HepG2 (cell line): ENCODE measurements around the gene ZWILCH. TPM values are rescaled to one million over a fixed set of nuclear protein-coding genes. Genes with fewer than 3 reads are reported as not detected.
A peak's percentile ranks its signal among the peaks of the same experiment; 100 is the strongest.

Source experiments
- ATAC-seq: fragments of 200-7000 bp; cut with Tn5 transposase; 3 replicates; pipeline ENCODE4 v1.9.1; 2020; ENCODE audit warnings: mild to moderate bottlenecking, moderate library complexity
- BruUV-seq: library from RNA; stranded (reverse); fragments of 400-500 nt; replicated peaks from 2 replicates; lab custom pipeline; 2021; lab: Mats Ljungman, UMichigan
- CTCF ChIA-PET: fragments of 300-600 bp; formaldehyde crosslinking; extraction: SDS; loops from one replicate; lab custom pipeline; 2021; ENCODE audit warnings: low total read pairs, inconsistent platforms, low intra/inter-chr PET ratio; lab: Yijun Ruan, JAX
- POLR2A ChIA-PET: fragments of 350-600 bp; sonication (Branson Sonifier 250); formaldehyde crosslinking; loops from one replicate; lab custom pipeline; 2020; ENCODE audit warnings: antibody characterized with exemption, inconsistent platforms; lab: Yijun Ruan, JAX
- DNase-seq: peaks from one replicate; pipeline ENCODE4 v3.0.0-alpha.2; 2015; ENCODE audit warnings: low spot score
- FAIRE-seq: peaks from 3 replicates; lab custom pipeline; 2011; peaks lifted over from hg19 to GRCh38; lab: Jason Lieb, UNC
- H2AFZ ChIP-seq: one replicate; pipeline ENCODE4 v1.6.1; 2011; ENCODE audit warnings: low read length, inconsistent platforms
- H3K27ac ChIP-seq: fragments of 300-600 bp; 3 replicates; pipeline ENCODE4 v1.8.0; 2011; ENCODE audit warnings: mixed run types, mild to moderate bottlenecking, mixed read lengths, low read length, inconsistent platforms; ENCODE audit not compliant: insufficient read depth; ENCODE audit errors: extremely low read length
- H3K27me3 ChIP-seq, 2 experiments: fragments of 200-600 bp in 1 of 2; 2 replicates in 1 of 2; 3 replicates in 1 of 2; pipeline versions ENCODE4 v1.6.0 to v1.8.0; 2011; ENCODE audit warnings: low read length in 2 of 2, mild to moderate bottlenecking in 2 of 2, moderate library complexity in 2 of 2, inconsistent platforms in 1 of 2; ENCODE audit not compliant: insufficient read depth in 2 of 2, control insufficient read depth in 1 of 2
- H3K36me3 ChIP-seq, 2 experiments: fragments of 200-600 bp in 1 of 2; replicated peaks in 1 of 2; 2 replicates in 1 of 2; 3 replicates in 1 of 2; pipeline versions ENCODE4 v1.5.1 to v1.8.0; 2011; ENCODE audit warnings: low read length in 2 of 2, inconsistent platforms in 1 of 2; ENCODE audit not compliant: insufficient read depth in 2 of 2, control insufficient read depth in 1 of 2
- H3K4me1 ChIP-seq: 2 replicates; pipeline ENCODE4 v1.5.1; 2012; ENCODE audit warnings: low read length, inconsistent platforms; ENCODE audit not compliant: insufficient read depth
- H3K4me2 ChIP-seq: 2 replicates; pipeline ENCODE4 v1.6.0; 2011; ENCODE audit warnings: low read depth, low read length, inconsistent platforms
- H3K4me3 ChIP-seq, 3 experiments: fragments of 200-600 bp in 1 of 3; sonication (generic), shearing (Covaris generic) in 1 of 3; replicated peaks in 1 of 3; 2 replicates each; pipeline ENCODE4 v1.5.1; 2011 to 2016; ENCODE audit warnings: low read length in 3 of 3, inconsistent platforms in 2 of 3, low read depth in 2 of 3, mild to moderate bottlenecking in 2 of 3, control low read depth in 1 of 3, mixed read lengths in 1 of 3; ENCODE audit not compliant: insufficient read depth in 1 of 3
- H3K79me2 ChIP-seq: one replicate; pipeline ENCODE4 v1.6.1; 2011; ENCODE audit warnings: low read length, inconsistent platforms; ENCODE audit not compliant: insufficient read depth
- H3K9ac ChIP-seq: 2 replicates; pipeline ENCODE4 v1.6.0; 2011; ENCODE audit warnings: mild to moderate bottlenecking, low read depth, low read length, inconsistent platforms; ENCODE audit not compliant: insufficient read depth
- H3K9me3 ChIP-seq: 2 replicates; pipeline ENCODE4 v1.5.1; 2012; ENCODE audit warnings: mild to moderate bottlenecking, low read length
- H4K20me1 ChIP-seq: 2 replicates; pipeline ENCODE4 v1.6.0; 2011; ENCODE audit warnings: inconsistent platforms, mild to moderate bottlenecking, low read length, moderate library complexity; ENCODE audit not compliant: insufficient read depth
- CCDC6 ChIP-seq: sonication (generic); formaldehyde crosslinking; IDR thresholded peaks from 2 replicates; pipeline ENCODE4 v1.8.1; 2022; ENCODE audit warnings: mild to moderate bottlenecking, missing genetic modification reagents, moderate library complexity
- FOSL1 ChIP-seq: sonication (generic); formaldehyde crosslinking; IDR thresholded peaks from 2 replicates; pipeline ENCODE4 v1.9.0; 2021; ENCODE audit warnings: missing genetic modification reagents, borderline replicate concordance
- FOXC1 ChIP-seq: sonication (generic); formaldehyde crosslinking; IDR thresholded peaks from 2 replicates; pipeline ENCODE4 v1.8.0; 2022; ENCODE audit warnings: mild to moderate bottlenecking, missing genetic modification reagents, borderline replicate concordance
- HNF4A ChIP-seq: sonication (generic); formaldehyde crosslinking; IDR thresholded peaks from 2 replicates; pipeline ENCODE4 v1.4.0; 2020; ENCODE audit warnings: missing genetic modification reagents
- RARG ChIP-seq: sonication (generic); formaldehyde crosslinking; IDR thresholded peaks from 2 replicates; pipeline ENCODE4 v1.4.0; 2020; ENCODE audit warnings: low read depth, mild to moderate bottlenecking, missing genetic modification reagents
- ZFX ChIP-seq: sonication (generic); formaldehyde crosslinking; IDR thresholded peaks from 2 replicates; pipeline ENCODE4 v1.4.0; 2020; ENCODE audit warnings: mild to moderate bottlenecking, low read depth, missing genetic modification reagents, moderate library complexity
- ZNF773 ChIP-seq: sonication (generic); formaldehyde crosslinking; IDR thresholded peaks from 2 replicates; pipeline ENCODE4 v1.4.0; 2020; ENCODE audit warnings: missing genetic modification reagents, borderline replicate concordance
- ZNF816 ChIP-seq: sonication (generic); formaldehyde crosslinking; IDR thresholded peaks from 2 replicates; pipeline ENCODE4 v1.8.0; 2022; ENCODE audit warnings: missing genetic modification reagents, mild to moderate bottlenecking, borderline replicate concordance
- WGBS: methylation state at CpG from one replicate; pipeline ENCODE4 v1.1.6; 2017; ENCODE audit warnings: low lambda C conversion rate; 5-methylcytosine and 5-hydroxymethylcytosine counted together
- in situ Hi-C: cut with HindIII; loops from 2 replicates; pipeline ENCODE4 v1.10.0; 2017; ENCODE audit warnings: low pct_unique_long_range_greater_than_20kb; ENCODE audit not compliant: extremely low pct_ligation_motif_present
- intact Hi-C: fragments of 100-400 bp; cut with micrococcal nuclease; formaldehyde crosslinking; loops from one replicate; pipeline ENCODE4 v1.10.0; 2022; ENCODE audit not compliant: unreplicated experiment
- polyA plus RNA-seq, 8 experiments: library from polyadenylated mRNA; depleted of rRNA in 3 of 8; stranded (reverse) in 7 of 8; unstranded in 1 of 8; fragments of >200 nt; fragmentation: Illumina TruSeq in 4 of 8; extraction: Trizol in 4 of 8; gene quantifications; 2 replicates each; pipeline versions ENCODE4 v1.2.1 to v1.2.3, GENCODE V29; 2011 to 2016; ENCODE audit warnings: low read depth in 4 of 8, missing spikeins in 1 of 8, mixed read lengths in 1 of 8; ENCODE audit not compliant: insufficient read depth in 1 of 8
- total RNA-seq, 5 experiments: library from RNA; depleted of rRNA; stranded (reverse); fragments of >200 nt; fragmentation: Illumina TruSeq; extraction: Trizol; gene quantifications; 2 replicates each; pipeline ENCODE4 v1.2.3, GENCODE V29; 2016; ENCODE audit warnings: low read depth in 1 of 5
- TF ChIP-seq, protein P1 (sequence below): sonication (generic); formaldehyde crosslinking; IDR thresholded peaks from 2 replicates; pipeline ENCODE4 v1.5.0; 2020; ENCODE audit warnings: missing genetic modification reagents
- TF ChIP-seq, protein P2 (sequence below): sonication (generic); formaldehyde crosslinking; IDR thresholded peaks from 2 replicates; pipeline ENCODE4 v1.4.0; 2020; ENCODE audit warnings: missing genetic modification reagents

Gene ZWILCH
- total and polyA plus RNA-seq, 2 of the 13 experiments (the other 11 are each of a cell fraction or from before 2014, with no cell fraction given) = 9.5 to 27.8 TPM

DNA sequence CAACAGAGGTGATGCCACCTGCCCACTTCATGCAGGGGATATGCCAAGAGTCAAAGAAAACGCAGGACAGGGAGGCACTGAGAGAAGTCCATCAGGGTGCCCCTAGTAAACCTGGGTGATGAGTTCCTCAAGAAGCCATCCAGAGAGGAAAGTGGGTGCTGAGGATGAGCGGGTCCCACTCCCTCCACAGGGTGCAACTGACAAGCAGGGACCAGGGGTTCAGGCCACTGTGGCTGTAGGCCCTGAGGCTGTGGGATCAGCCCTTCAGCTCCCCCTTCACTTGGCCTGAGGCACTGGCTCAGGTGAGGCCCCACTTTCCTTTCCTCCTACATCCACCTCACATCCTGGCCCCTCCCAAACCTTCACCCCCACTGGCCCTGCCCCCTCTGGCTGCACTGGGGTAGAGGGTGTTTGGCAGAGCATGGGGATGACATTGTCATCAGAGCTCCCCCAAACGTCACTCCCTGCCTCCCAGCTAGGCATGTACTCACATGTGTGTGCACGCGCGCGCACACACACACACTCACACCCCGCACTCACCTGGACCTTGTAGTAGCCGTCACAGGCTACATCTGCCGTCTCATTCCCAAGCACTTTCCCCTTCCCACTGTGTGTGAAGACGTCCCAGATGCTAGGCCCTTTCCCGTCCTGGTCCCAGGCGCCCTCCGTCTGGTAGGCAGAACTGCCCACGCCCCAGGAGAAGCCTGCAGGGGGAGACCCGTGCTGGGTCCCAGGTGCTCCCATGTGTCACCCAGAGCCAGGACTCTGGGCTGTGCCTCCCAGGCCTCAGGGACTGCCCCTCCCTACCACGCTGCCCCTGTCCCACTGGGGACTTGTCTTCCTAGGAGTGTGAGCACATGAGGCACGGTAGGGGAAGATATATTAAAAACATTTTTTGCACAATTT lies 59.3 kb downstream of the ZWILCH start:
- in situ Hi-C loops = no loop called here

More for the DNA sequence above, 59.3 kb downstream of the ZWILCH start:
- Histone ChIP-seq H3K36me3 (no peaks in the 10 kb centered on the region), H3K4me2 (no peak overlapping the region), H3K4me1 (peaks cover 31% of the 10 kb centered on the region), H3K27me3 (no peaks in the 10 kb centered on the region), H4K20me1 (no peaks in the 10 kb centered on the region), H3K79me2 (no peaks in the 10 kb centered on the region), H3K4me3 (peak overlapping the region in 1 of 3 experiments; percentile 70; a peak in 1 of 6 replicates), H3K9ac (no peak overlapping the region)
- WGBS = 63% methylated on average over 18 of the region's 18 CpGs
- no peak for FAIRE-seq
- intact Hi-C loops = loop anchor here (5.0 kb wide), 1 partner anchor 57 kb away; the partner anchor contains the start of gene ZWILCH
- TF ChIP-seq, protein P1, sequence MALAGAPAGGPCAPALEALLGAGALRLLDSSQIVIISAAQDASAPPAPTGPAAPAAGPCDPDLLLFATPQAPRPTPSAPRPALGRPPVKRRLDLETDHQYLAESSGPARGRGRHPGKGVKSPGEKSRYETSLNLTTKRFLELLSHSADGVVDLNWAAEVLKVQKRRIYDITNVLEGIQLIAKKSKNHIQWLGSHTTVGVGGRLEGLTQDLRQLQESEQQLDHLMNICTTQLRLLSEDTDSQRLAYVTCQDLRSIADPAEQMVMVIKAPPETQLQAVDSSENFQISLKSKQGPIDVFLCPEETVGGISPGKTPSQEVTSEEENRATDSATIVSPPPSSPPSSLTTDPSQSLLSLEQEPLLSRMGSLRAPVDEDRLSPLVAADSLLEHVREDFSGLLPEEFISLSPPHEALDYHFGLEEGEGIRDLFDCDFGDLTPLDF (CRISPR knock-in tag) = no peak
- TF ChIP-seq FOSL1 (CRISPR knock-in tag) (no peak), ZFX (CRISPR knock-in tag) (no peak), CCDC6 (CRISPR knock-in tag) (no peak), ZNF773 (CRISPR knock-in tag) (no peak), HNF4A (CRISPR knock-in tag) (no peak), RARG (no peak), FOXC1 (CRISPR knock-in tag) (no peak), ZNF816 (no peak)
- TF ChIP-seq, protein P2, sequence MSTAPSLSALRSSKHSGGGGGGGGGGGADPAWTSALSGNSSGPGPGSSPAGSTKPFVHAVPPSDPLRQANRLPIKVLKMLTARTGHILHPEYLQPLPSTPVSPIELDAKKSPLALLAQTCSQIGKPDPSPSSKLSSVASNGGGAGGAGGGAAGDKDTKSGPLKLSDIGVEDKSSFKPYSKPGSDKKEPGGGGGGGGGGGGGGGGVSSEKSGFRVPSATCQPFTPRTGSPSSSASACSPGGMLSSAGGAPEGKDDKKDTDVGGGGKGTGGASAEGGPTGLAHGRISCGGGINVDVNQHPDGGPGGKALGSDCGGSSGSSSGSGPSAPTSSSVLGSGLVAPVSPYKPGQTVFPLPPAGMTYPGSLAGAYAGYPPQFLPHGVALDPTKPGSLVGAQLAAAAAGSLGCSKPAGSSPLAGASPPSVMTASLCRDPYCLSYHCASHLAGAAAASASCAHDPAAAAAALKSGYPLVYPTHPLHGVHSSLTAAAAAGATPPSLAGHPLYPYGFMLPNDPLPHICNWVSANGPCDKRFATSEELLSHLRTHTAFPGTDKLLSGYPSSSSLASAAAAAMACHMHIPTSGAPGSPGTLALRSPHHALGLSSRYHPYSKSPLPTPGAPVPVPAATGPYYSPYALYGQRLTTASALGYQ (CRISPR knock-in tag) = no peak
- TF ChIP-seq, all 625 proteins: peak for 0
- H3K27ac ChIP-seq = no peak overlapping the region
- ATAC-seq (peak; percentile 30), DNase-seq (no peak)
- POLR2A ChIA-PET = no interaction called here
- no TSS peak for BruUV-seq
- CTCF ChIA-PET = no interaction called here
- H3K9me3 ChIP-seq = no peaks in the 10 kb centered on the region
- H2AFZ ChIP-seq = no peak overlapping the region
